ENCODE results near the gene THOC2. TPM values are rescaled to one million over a fixed set of nuclear protein-coding genes. Genes with fewer than 3 reads are reported as not detected.
"Not testable (repeated sequence)": the region's sequence is repeated elsewhere in the genome, so short reads cannot be mapped to it uniquely, and the experiment has no call there.

The THOC2 gene
- total RNA-seq, 2 experiments from 2014 or later: 73.8 to 99.1 TPM

- intact Hi-C loops (cut with micrococcal nuclease; ENCODE audit: unreplicated experiment); H3K9me3 ChIP-seq (ENCODE audit: low read length); H3K4me1 ChIP-seq (ENCODE audit: insufficient read depth, low read length, poor library complexity, severe bottlenecking): not testable (repeated sequence)
Observed at GRCh38 chrX:123663720-123664119, 69.1 kb downstream of the THOC2 start.

DNA sequence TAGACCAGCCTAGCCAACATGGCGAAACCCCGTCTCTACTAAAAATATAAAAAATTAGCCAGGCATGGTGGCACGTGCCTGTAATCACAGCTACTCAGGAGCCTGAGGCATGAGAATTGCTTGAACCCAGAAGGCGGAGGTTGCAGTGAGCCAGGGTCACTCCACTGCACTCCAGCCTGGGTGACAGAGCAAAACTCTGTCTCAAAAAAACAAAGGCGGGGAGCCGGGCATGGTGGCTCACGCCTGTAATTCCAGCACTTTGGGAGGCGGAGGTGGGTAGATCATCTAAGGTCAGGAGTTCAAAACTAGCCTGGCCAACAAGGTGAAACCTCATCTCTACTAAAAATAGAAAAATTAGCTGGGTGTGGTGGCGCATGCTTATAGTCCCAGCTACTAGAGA lies 76.3 kb downstream of the THOC2 start:
- H2AFZ ChIP-seq (ENCODE audit: low read length); H3K27ac ChIP-seq (ENCODE audit: low read depth, low read length, poor library complexity, severe bottlenecking); H3K79me2 ChIP-seq (ENCODE audit: insufficient read depth, low read depth, low read length); BruUV-seq (replicated peaks); CTCF ChIA-PET (ENCODE audit: unreplicated experiment); H3K4me3 ChIP-seq (ENCODE audit: low read depth, low read length, poor library complexity, severe bottlenecking); intact Hi-C loops (cut with micrococcal nuclease; ENCODE audit: unreplicated experiment); H3K9me3 ChIP-seq (ENCODE audit: low read length); DNase-seq (ENCODE audit: low spot score); H3K4me1 ChIP-seq (ENCODE audit: insufficient read depth, low read length, poor library complexity, severe bottlenecking); H3K9me2 ChIP-seq (ENCODE audit: insufficient read depth, low read length); H3K4me2 ChIP-seq (ENCODE audit: low read length); H4K20me1 ChIP-seq (ENCODE audit: insufficient read depth, low read length): not testable (repeated sequence)
- POLR2A ChIA-PET: interaction anchor here (0.9 kb wide), 1 partner anchor 58 kb away, joined by 3 read pairs; no protein-coding TSS in a partner anchor
- peaks cover 32% of the 10 kb centered on the region for H3K36me3 ChIP-seq (ENCODE audit: insufficient read depth, low read length)

More at GRCh38 chrX:123663720-123664119, 69.1 kb downstream of the THOC2 start:
- H3K4me3 ChIP-seq (ENCODE audit: low read depth, low read length, poor library complexity, severe bottlenecking); H3K79me2 ChIP-seq (ENCODE audit: insufficient read depth, low read depth, low read length); H4K20me1 ChIP-seq (ENCODE audit: insufficient read depth, low read length); BruUV-seq (replicated peaks); H3K27ac ChIP-seq (ENCODE audit: low read depth, low read length, poor library complexity, severe bottlenecking); CTCF ChIA-PET (ENCODE audit: unreplicated experiment); H3K9me2 ChIP-seq (ENCODE audit: insufficient read depth, low read length); H2AFZ ChIP-seq (ENCODE audit: low read length); POLR2A ChIA-PET; DNase-seq (ENCODE audit: low spot score); H3K4me2 ChIP-seq (ENCODE audit: low read length): not testable (repeated sequence)
- H3K36me3 ChIP-seq (ENCODE audit: insufficient read depth, low read length): peaks cover 79% of the 10 kb centered on the region

DNA sequence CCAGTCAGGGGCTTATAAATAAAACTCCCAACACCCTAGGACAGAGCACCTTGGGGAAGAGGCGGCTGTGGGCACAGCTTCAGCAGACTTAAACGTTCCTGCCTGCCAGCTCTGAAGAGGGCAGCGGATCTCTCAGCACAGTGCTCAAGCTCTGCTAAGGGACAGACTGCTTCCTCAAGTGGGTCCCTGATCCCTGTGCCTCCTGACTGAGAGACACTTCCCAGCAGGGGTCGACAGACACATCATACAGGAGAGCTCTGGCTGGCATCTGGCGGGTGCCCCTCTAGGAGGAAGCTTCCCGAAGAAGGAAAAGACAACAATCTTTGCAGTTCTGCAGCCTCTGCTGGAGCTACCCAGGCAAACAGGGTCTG lies 84.1 kb downstream of the THOC2 start:
- H4K20me1 ChIP-seq (ENCODE audit: insufficient read depth, low read length); DNase-seq (ENCODE audit: low spot score); H3K4me2 ChIP-seq (ENCODE audit: low read length); H3K9me2 ChIP-seq (ENCODE audit: insufficient read depth, low read length); BruUV-seq (replicated peaks); H3K4me3 ChIP-seq (ENCODE audit: low read depth, low read length, poor library complexity, severe bottlenecking); POLR2A ChIA-PET; H3K27ac ChIP-seq (ENCODE audit: low read depth, low read length, poor library complexity, severe bottlenecking); H3K4me1 ChIP-seq (ENCODE audit: insufficient read depth, low read length, poor library complexity, severe bottlenecking); H3K9me3 ChIP-seq (ENCODE audit: low read length); intact Hi-C loops (cut with micrococcal nuclease; ENCODE audit: unreplicated experiment); H2AFZ ChIP-seq (ENCODE audit: low read length); CTCF ChIA-PET (ENCODE audit: unreplicated experiment); H3K79me2 ChIP-seq (ENCODE audit: insufficient read depth, low read depth, low read length): not testable (repeated sequence)
- peaks cover 24% of the 10 kb centered on the region for H3K36me3 ChIP-seq (ENCODE audit: insufficient read depth, low read length)

GRCh38 chrX:123648028-123648810 lies 84.6 kb downstream of the THOC2 start:
- CTCF ChIA-PET (ENCODE audit: unreplicated experiment): no interaction called here
- no peak for DNase-seq (ENCODE audit: low spot score)
- intact Hi-C loops (cut with micrococcal nuclease; ENCODE audit: unreplicated experiment): no loop called here
- Histone ChIP-seq H3K9me2 (ENCODE audit: insufficient read depth, low read length) (no peaks in the 10 kb centered on the region), H4K20me1 (ENCODE audit: insufficient read depth, low read length) (no peaks in the 10 kb centered on the region), H3K4me3 (ENCODE audit: low read depth, low read length, poor library complexity, severe bottlenecking) (no peak overlapping the region), H3K4me2 (ENCODE audit: low read length) (no peak overlapping the region), H3K9me3 (ENCODE audit: low read length) (no peaks in the 10 kb centered on the region), H3K79me2 (ENCODE audit: insufficient read depth, low read depth, low read length) (peaks cover 7% of the 10 kb centered on the region; the same call in 1 of the 2 replicates), H3K4me1 (ENCODE audit: insufficient read depth, low read length, poor library complexity, severe bottlenecking) (no peaks in the 10 kb centered on the region), H2AFZ (ENCODE audit: low read length) (no peak overlapping the region), H3K27ac (ENCODE audit: low read depth, low read length, poor library complexity, severe bottlenecking) (no peak overlapping the region), H3K36me3 (ENCODE audit: insufficient read depth, low read length) (peaks cover 30% of the 10 kb centered on the region; the same call in 1 of the 2 replicates)
- POLR2A ChIA-PET: interaction anchor here (0.6 to 1.1 kb wide), 3 partner anchors 36 to 90 kb away, joined by 3 to 7 read pairs (median 4); no protein-coding TSS in a partner anchor
- BruUV-seq (replicated peaks): no TSS peak
- TF ChIP-seq, protein P1, sequence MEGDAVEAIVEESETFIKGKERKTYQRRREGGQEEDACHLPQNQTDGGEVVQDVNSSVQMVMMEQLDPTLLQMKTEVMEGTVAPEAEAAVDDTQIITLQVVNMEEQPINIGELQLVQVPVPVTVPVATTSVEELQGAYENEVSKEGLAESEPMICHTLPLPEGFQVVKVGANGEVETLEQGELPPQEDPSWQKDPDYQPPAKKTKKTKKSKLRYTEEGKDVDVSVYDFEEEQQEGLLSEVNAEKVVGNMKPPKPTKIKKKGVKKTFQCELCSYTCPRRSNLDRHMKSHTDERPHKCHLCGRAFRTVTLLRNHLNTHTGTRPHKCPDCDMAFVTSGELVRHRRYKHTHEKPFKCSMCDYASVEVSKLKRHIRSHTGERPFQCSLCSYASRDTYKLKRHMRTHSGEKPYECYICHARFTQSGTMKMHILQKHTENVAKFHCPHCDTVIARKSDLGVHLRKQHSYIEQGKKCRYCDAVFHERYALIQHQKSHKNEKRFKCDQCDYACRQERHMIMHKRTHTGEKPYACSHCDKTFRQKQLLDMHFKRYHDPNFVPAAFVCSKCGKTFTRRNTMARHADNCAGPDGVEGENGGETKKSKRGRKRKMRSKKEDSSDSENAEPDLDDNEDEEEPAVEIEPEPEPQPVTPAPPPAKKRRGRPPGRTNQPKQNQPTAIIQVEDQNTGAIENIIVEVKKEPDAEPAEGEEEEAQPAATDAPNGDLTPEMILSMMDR (conservative IDR thresholded peaks at IDR 0.05; ENCODE audit: low read length): no peak
- TF ChIP-seq EZH2phosphoT487 (IDR thresholded peaks at IDR 0.05; ENCODE audit: borderline replicate concordance, low read depth, low read length): no peak
